KBM-7 (cell line): ENCODE measurements around the gene YTHDF1.
A peak's percentile ranks its signal among the peaks of the same experiment; 100 is the strongest.

Source experiments
- DNase-seq: peaks from one replicate; pipeline ENCODE4 v3.0.0-alpha.2; 2015
- in situ Hi-C: fragments of 300-500 bp; cut with MboI; formaldehyde crosslinking; loops from 2 replicates; pipeline ENCODE4 v1.14.3; 2020; ENCODE audit warnings: low sequenced_read_pairs, low pct_unique_long_range_greater_than_20kb, mixed read lengths

YTHDF1 gene

GRCh38 chr20:63216041-63216848 is at the start of gene YTHDF1:
Gene YTHDF1, minus strand, starts transcription at chr20:63216131. Its CDS starts 239 bp downstream, at chr20:63215892.
- in situ Hi-C loops: no loop called here
- peak; percentile 95 for DNase-seq

DNA sequence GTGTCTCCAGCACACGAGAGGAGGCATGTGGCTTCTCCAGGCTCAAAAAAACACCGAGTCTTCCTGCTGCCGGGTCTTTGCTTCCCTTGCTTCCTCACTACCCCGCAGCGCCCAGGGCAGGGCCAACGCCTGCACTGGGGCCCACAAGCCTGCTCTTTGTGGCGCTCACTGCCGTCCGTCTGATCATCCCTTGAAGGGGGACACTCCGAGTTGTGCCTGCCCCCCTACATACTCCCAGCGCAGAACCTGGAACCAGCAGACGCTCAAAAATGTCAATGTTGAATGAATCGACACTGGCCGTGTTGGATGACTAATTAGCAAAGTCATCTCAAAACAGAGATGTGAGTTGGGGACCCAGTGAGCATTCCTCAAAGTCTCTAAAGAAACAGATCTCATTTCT is 48.6 kb upstream of the YTHDF1 start:
- in situ Hi-C loops: no loop called here

DNA sequence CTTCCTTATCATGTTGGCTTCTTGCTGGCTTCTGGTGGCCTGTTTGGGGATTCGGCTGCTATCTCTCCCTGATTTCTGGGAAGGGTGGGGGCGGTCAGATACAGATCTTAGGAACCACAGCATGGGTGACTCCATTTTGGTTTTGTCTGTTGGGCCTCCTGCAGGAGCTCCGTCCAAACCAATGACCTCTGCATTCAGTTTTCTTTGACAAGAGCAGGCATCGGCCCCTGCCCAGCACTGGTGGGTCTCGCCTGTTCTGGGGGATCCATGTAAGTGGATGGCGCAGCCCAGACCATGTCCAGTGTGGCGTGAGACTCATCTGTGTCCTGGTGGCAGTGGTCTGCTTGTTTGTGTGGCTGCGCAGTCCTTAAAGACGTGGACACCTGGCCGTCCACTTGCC is 48.1 kb upstream of the YTHDF1 start:
- in situ Hi-C loops: no loop called here
- no peak for DNase-seq

More for the DNA sequence above, 48.6 kb upstream of the YTHDF1 start:
- DNase-seq: no peak

- in situ Hi-C loops: no loop called here
- DNase-seq: no peak
Observed at GRCh38 chr20:63262836-63263235, 46.9 kb upstream of the YTHDF1 start.

DNA sequence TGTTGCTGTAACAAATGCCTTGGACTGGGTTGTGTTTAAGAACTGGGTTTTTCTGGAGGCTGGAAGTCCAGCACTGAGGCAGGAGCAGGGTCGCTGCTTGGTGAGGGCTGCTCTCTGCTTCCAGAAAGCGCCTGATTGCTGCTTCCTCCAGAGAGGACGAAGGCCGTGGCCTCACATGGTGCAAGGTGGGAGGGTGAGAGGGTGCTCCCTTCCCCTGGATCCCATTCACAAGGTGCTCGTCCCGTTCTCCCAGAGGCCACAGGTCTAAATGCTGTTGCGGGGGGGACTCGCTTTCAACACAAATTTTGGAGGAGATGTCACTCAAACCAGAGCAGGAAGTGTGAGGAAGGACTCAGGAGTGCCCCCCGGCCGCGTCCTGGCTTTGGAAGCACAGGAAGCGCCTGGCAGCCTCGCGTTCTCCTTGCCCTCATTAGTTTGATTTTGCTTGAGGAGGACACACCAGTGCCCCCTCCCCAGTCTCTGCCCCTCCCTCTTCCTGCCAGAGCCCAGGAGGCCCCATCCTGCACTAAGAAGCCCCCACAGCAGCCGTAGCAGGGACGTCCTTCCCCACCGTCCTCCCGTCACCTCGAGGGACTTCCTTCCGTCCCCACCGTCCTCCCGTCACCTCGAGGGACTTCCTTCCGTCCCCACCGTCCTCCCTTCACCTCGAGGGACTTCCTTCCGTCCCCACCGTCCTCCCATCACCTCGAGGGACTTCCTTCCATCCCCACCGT is 46.0 kb upstream of the YTHDF1 start:
- in situ Hi-C loops: no loop called here
- no peak for DNase-seq

GRCh38 chr20:63261060-63261794 is 45.3 kb upstream of the YTHDF1 start:
- no peak for DNase-seq
- in situ Hi-C loops: no loop called here

- in situ Hi-C loops: no loop called here
- no peak for DNase-seq
Observed at GRCh38 chr20:63260521-63260920, 44.6 kb upstream of the YTHDF1 start.

DNA sequence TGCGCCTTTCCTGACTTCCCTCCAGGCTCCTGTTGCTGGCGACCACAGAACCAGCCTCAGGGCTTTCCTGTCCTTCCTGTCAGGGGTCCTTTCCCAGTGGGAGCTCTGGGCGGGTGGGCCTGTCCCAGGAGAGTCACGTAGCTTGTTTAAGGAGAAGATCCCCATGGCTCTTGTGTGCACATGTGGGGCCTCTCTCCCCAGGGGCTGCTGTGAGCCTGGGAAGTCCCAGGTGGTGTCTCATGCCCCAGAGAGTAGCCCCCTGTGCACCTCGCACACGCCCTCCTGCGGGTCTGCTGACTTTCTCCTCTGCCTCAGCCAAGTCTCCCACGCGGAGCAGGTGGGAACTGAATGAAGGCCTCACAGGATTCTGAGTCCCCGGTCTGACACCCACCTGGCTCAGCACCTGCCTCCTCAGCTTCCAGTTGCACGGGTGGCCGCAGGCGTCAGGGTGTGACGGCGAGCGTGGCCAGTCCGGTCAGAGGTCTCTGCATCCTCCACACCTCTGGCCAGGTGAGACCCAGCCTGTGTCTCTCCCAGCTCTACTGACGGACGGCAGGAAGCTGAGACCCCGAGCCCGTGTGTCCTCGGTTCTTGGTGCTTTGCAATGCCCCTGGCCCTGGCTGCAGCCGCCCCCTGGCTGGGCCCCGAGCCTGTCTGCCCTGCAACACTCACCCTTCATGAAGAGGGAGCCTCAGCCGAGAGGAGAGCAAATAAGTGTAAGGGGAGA is 44.0 kb upstream of the YTHDF1 start:
- DNase-seq: no peak
- in situ Hi-C loops: no loop called here

- no peak for DNase-seq
- in situ Hi-C loops: no loop called here
Observed at GRCh38 chr20:63258781-63259180, 42.9 kb upstream of the YTHDF1 start.

DNA sequence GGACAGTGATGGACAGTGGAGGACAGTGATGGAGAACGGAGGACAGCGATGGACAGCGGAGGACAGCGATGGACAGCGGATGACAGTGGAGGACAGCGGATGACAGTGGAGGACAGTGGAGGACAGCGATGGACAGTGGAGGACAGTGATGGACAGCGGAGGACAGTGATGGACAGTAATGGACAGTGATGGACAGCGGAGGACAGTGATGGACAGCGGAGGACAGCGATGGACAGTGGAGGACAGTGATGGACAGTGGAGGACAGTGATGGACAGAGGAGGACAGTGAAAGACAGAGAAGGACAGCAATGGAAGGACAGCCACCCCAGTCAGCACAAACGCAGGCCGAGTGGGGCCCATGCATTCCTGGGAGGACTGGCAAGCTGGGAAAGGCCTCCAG is 41.7 kb upstream of the YTHDF1 start:
- in situ Hi-C loops: no loop called here
- no peak for DNase-seq

- in situ Hi-C loops: no loop called here
- DNase-seq: no peak
Observed at GRCh38 chr20:63256954-63257353, 41.0 kb upstream of the YTHDF1 start.

DNA sequence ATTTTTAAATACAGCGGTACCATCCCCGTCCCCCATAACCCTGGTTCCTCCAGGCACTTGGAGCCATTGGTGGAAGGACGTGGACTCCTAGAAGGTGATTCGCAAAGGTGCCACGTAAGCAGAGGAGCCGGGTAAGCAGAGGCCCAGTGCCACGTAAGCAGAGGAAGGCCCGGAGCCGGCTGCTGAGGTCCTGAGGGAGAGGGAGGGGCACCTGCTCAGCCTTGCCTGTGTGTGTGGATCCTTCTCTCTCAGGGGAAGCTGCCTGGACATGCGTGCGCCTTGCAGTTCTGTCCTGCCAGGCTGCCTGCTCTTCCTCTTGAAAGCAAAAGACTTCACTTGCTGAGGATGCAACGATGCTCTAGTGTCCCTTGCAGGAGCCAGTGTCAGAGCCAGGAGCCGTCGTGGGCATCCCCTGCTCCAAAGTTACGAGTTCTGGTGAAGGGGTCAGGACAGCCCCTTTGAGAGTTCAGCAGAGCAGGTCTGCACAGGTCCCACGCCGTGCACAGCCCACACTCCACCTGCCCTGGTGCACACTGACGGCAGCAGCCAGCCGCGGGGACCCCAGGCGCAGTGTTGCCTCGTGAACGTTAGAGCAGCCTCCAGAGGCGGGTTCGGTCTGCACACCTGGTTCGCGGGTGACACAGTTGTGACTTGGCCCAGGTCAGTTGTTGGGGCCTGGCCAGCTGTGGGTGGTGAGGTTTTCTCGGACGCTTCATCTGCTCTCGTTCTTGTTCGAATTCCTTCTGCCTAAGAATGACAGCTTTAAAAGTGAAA is 40.2 kb upstream of the YTHDF1 start:
- peak; percentile 21 for DNase-seq
- in situ Hi-C loops: no loop called here

GRCh38 chr20:63254606-63255384 is 38.9 kb upstream of the YTHDF1 start:
- DNase-seq: no peak
- in situ Hi-C loops: no loop called here

DNA sequence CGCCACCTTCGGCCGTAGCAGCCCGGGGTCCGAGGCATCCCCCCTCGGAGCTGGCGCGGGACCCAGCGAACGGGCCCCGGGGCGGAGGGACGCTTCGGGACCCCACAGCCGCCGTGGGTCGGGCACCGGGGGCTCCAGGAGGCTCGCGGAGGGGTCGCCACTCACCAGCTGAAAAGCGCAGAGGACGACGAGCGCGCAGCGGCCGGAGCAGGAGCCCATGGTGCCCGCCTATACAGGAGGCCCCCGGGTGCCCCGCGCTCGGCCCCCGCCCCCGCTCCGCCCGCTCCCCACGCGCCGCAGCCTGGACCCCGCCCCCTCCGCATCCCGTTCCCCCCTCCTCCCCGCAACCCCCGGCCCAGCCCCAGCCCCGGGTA is 38.3 kb upstream of the YTHDF1 start, which contains the start of gene NKAIN4:
Gene NKAIN4, minus strand, starts transcription at position 232 of the 374 bp plus-strand sequence. Its CDS starts 13 bp downstream, at position 219.
- in situ Hi-C loops: no loop called here
- no peak for DNase-seq

DNA sequence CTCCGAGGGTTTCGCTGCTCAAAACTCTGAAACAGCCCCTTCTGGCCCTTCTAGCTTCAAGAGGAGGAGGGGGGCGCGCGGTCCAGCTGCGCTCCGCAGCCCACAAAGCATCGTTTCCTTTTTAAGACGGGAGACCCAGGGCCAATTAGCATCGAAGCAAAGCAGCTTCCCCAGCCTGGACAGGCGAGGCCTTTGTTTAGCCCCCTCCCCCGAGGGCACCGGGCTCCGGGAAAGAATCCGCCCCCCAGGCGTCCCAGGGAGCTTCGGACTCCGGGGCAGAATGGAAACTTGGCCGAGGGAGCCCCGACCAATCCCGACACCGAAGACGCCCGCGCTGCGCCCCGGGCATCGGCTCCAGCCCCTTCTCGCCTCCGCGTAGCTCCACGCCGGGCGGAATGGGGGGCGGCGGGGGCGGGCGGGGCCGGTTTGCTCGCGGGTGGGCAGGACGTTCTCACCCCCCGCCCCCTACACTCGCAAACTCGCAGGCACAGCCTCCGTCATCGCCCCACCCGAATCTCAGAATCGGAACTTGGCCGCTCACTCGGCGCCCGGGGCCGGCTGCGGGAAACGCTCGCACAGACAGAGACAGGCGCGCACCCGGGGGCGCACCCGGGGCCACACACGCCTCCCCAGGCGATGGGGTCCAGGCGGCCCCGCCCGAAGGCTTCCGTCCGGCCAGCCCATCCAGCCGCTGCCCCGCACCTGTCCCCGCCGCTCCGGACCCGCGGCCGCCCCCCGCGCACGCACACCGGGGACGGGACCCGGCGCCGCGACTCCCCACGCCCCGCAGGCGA is 37.7 kb upstream of the YTHDF1 start:
- in situ Hi-C loops: no loop called here
- DNase-seq: no peak

- no peak for DNase-seq
- in situ Hi-C loops: no loop called here
Observed at GRCh38 chr20:63253065-63253437, 37.1 kb upstream of the YTHDF1 start.

DNA sequence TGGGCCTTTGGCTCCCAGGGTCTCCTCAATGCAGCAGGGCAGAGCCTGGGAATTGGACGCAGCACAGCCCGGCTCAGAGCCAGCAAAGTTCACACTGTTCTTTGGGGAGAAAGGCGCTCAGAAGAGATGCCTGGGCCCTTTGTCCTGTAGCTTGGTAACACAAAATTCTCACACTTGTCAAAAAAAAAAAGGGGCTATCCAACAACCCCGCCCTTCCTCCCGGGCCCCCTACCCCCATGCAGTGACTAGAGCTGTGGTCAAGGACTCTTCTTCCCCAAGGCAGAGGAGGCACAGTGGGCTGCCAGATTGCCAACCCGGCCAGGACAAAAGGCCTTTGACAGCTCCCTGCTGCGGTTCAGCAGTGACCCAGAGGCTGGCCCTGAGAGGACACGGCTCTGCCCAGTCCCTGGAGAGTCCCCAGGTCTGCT is 36.4 kb upstream of the YTHDF1 start:
- in situ Hi-C loops: no loop called here
- no peak for DNase-seq
